Measurements from ENCODE around the gene JMJD4. TPM values are rescaled to one million over a fixed set of nuclear protein-coding genes. Genes with fewer than 3 reads are reported as not detected.

The JMJD4 gene
- total RNA-seq, 1 experiment from 2014 or later = 14.3 TPM

- no peaks in the 10 kb centered on the region for H4K20me1 ChIP-seq (ENCODE audit: insufficient read depth)
- ChIA-PET CTCF (no interaction called here), POLR2A (no interaction called here), RAD21 (ENCODE audit: low non-redundant PET in 1 of 2, low total read pairs in 2 of 2, uncharacterized antibody in 2 of 2, unreplicated experiment in 2 of 2) (no interaction called here)
- no peaks in the 10 kb centered on the region for H3K4me1 ChIP-seq (ENCODE audit: control insufficient read depth in 1 of 2, insufficient read depth in 2 of 2, low read length in 2 of 2)
- H3K27ac ChIP-seq (ENCODE audit: low read depth, low read length) = no peak overlapping the region
- H3K9ac ChIP-seq (ENCODE audit: low read length) = no peak overlapping the region
- no peaks in the 10 kb centered on the region; a peak in 1 of 4 replicates for H3K9me3 ChIP-seq (ENCODE audit: control insufficient read depth in 1 of 2, insufficient read depth in 1 of 2, low read depth in 1 of 2, low read length in 2 of 2)
- no peak overlapping the region for H2AFZ ChIP-seq (ENCODE audit: low read depth, low read length, poor library complexity, severe bottlenecking)
- DNase-seq (ENCODE audit: low read depth, low spot score) = no peak
- H3K27me3 ChIP-seq (ENCODE audit: insufficient read depth, low read length) = no peaks in the 10 kb centered on the region
- TF ChIP-seq POLR2AphosphoS5 (IDR thresholded peaks at IDR 0.05; ENCODE audit: low read depth, low read length) (no peak), REST (IDR thresholded peaks at IDR 0.05; ENCODE audit: low read depth) (no peak)
- H3K9me2 ChIP-seq (ENCODE audit: insufficient read depth) = no peaks in the 10 kb centered on the region
- no peaks in the 10 kb centered on the region for H3K36me3 ChIP-seq (ENCODE audit: control insufficient read depth in 1 of 2, insufficient read depth in 2 of 2, low read length in 2 of 2)
- H3K79me2 ChIP-seq (ENCODE audit: insufficient read depth, low read length) = no peaks in the 10 kb centered on the region
- intact Hi-C loops (cut with micrococcal nuclease) = no loop called here
- H3K4me3 ChIP-seq (replicated peaks in 1 of 2; ENCODE audit: low read depth in 1 of 2, low read length in 2 of 2) = no peak overlapping the region
- no TSS peak for BruUV-seq (replicated peaks)
- no peak for ATAC-seq
- no peak overlapping the region for H3K4me2 ChIP-seq (ENCODE audit: low read length)
Observed at GRCh38 chr1:227709451-227709850, 25.7 kb downstream of the JMJD4 start.

DNA sequence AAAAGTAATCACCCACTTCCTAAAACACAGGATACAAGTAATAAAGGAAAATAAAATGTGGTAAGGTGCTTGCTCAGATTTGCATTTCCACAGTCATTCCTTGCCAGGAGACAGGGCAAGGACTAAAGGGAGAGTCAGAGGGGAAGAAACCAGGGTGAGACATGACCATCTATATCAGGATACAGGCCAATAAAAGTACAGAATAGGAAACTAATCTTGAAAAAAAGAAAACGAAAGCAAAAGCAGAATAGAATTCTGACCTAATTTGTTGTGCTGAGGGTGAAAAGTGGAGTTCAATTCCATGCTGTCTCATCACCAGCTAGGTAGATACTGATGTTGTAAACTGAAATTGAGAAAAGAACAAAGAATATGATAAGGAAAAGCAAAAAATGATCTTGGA is 27.3 kb downstream of the JMJD4 start:
- H3K79me2 ChIP-seq (ENCODE audit: insufficient read depth, low read length) = no peaks in the 10 kb centered on the region
- no peaks in the 10 kb centered on the region for H3K36me3 ChIP-seq (ENCODE audit: control insufficient read depth in 1 of 2, insufficient read depth in 2 of 2, low read length in 2 of 2)
- intact Hi-C loops (cut with micrococcal nuclease) = no loop called here
- H3K4me1 ChIP-seq (ENCODE audit: control insufficient read depth in 1 of 2, insufficient read depth in 2 of 2, low read length in 2 of 2) = no peaks in the 10 kb centered on the region
- no peak overlapping the region for H2AFZ ChIP-seq (ENCODE audit: low read depth, low read length, poor library complexity, severe bottlenecking)
- TF ChIP-seq JUND (IDR thresholded peaks at IDR 0.05) (no peak), CEBPB (IDR thresholded peaks at IDR 0.05; ENCODE audit: low read depth) (no peak), YY1 (IDR thresholded peaks at IDR 0.05; ENCODE audit: extremely low read depth, insufficient replicate concordance, low read depth, low read length) (no peak), POLR2A (IDR thresholded peaks at IDR 0.05; ENCODE audit: borderline replicate concordance, extremely low read depth, insufficient read depth, insufficient read length) (no peak), EZH2 (IDR thresholded peaks at IDR 0.05) (no peak), SP1 (IDR thresholded peaks at IDR 0.05; ENCODE audit: low read depth) (no peak), ZFX (IDR thresholded peaks at IDR 0.05) (no peak), REST (IDR thresholded peaks at IDR 0.05; ENCODE audit: low read depth) (no peak), SRF (IDR thresholded peaks at IDR 0.05; ENCODE audit: low read depth) (no peak), TCF7L2 (IDR thresholded peaks at IDR 0.05; ENCODE audit: borderline replicate concordance, extremely low read depth, insufficient read depth, insufficient read length) (no peak), ELF1 (IDR thresholded peaks at IDR 0.05; ENCODE audit: borderline replicate concordance, low read depth) (no peak)
- H3K27ac ChIP-seq (ENCODE audit: low read depth, low read length) = no peak overlapping the region
- no peak overlapping the region for H3K4me3 ChIP-seq (replicated peaks in 1 of 2; ENCODE audit: low read depth in 1 of 2, low read length in 2 of 2)
- no peaks in the 10 kb centered on the region for H3K9me3 ChIP-seq (ENCODE audit: control insufficient read depth in 1 of 2, insufficient read depth in 1 of 2, low read depth in 1 of 2, low read length in 2 of 2)
- ChIA-PET CTCF (no interaction called here), POLR2A (no interaction called here), RAD21 (ENCODE audit: low non-redundant PET in 1 of 2, low total read pairs in 2 of 2, uncharacterized antibody in 2 of 2, unreplicated experiment in 2 of 2) (interaction anchor here in 1 of 2 experiments (0.6 kb wide), 1 partner anchor 291 kb away, joined by 3 read pairs; no protein-coding TSS in a partner anchor)
- DNase-seq (ENCODE audit: low read depth, low spot score) (no peak), ATAC-seq (no peak)
- H3K27me3 ChIP-seq (ENCODE audit: insufficient read depth, low read length) = no peaks in the 10 kb centered on the region
- no peak overlapping the region for H3K9ac ChIP-seq (ENCODE audit: low read length)
- BruUV-seq (replicated peaks) = no TSS peak
- H3K9me2 ChIP-seq (ENCODE audit: insufficient read depth) = no peaks in the 10 kb centered on the region
- no peak overlapping the region for H3K4me2 ChIP-seq (ENCODE audit: low read length)
- H4K20me1 ChIP-seq (ENCODE audit: insufficient read depth) = no peaks in the 10 kb centered on the region
